T-cell (primary cell): Measurements from ENCODE around the gene ZNF3. TPM values are rescaled to one million over a fixed set of nuclear protein-coding genes. Genes with fewer than 3 reads are reported as not detected.

Experiments used
- total RNA-seq, 35 experiments: library from RNA in 6 of 35; stranded (reverse) in 6 of 35; fragments of 120-200 nt in 1 of 35; gene quantifications; one replicate each; pipeline versions ENCODE4 v1.2.1 to v1.2.4 and lab custom pipeline; 2013 to 2026

The ZNF3 gene
- total RNA-seq, 5 donors from 2014 or later (not counting 1 experiment from before 2014, with no cell fraction given) = 31.7 to 39.2 (median 35.4) TPM

Other genes starting within 250 kb of the ZNF3 start
- 1 to 10 TPM in 2 of 5 donors, under 1 TPM in 2, not detected in 1; 0.35 to 1.3 (median 1.0) TPM for gene OR2AE1, start 204.7 kb downstream of the ZNF3 start, total RNA-seq
- 10 to 100 TPM; 35.8 to 60.9 (median 55.9) TPM for gene TRIM4, start 162.2 kb downstream of the ZNF3 start, total RNA-seq
- under 1 TPM in 4 of 5 donors, not detected in 1; 0.38 to 0.58 (median 0.53) TPM for gene GJC3, start 152.1 kb downstream of the ZNF3 start, total RNA-seq
- gene AZGP1, start 105.7 kb downstream of the ZNF3 start, total RNA-seq = 1 to 10 TPM in 1 of 5 donors, under 1 TPM in 2, not detected in 2; 0.56 to 1.3 (median 0.89) TPM
- gene ZKSCAN1, start 66.1 kb downstream of the ZNF3 start, total RNA-seq = 10 to 100 TPM; 60.7 to 94.0 (median 86.8) TPM
- 1 to 10 TPM; 4.4 to 9.9 (median 9.3) TPM for gene ZSCAN21, start 31.9 kb downstream of the ZNF3 start, total RNA-seq
- 10 to 100 TPM; 67.1 to 71.1 (median 68.3) TPM for gene COPS6, start 7.2 kb upstream of the ZNF3 start, total RNA-seq
- 100 to 1,000 TPM in 4 of 5 donors, 10 to 100 TPM in 1; 95.2 to 181 (median 164) TPM for gene MCM7, start 19.7 kb upstream of the ZNF3 start, total RNA-seq
- 10 to 100 TPM in 3 of 5 donors, 1 to 10 TPM in 2; 5.5 to 18.7 (median 11.6) TPM for gene AP4M1, start 19.9 kb upstream of the ZNF3 start, total RNA-seq
- 10 to 100 TPM; 44.1 to 73.5 (median 61.3) TPM for gene TAF6, start 37.6 kb upstream of the ZNF3 start, total RNA-seq
- gene CNPY4, start 37.9 kb upstream of the ZNF3 start, total RNA-seq = 10 to 100 TPM; 23.9 to 90.0 (median 79.6) TPM
- 1 to 10 TPM; 3.2 to 8.6 (median 5.3) TPM for gene MBLAC1, start 45.2 kb upstream of the ZNF3 start, total RNA-seq
- gene LAMTOR4, start 67.2 kb upstream of the ZNF3 start, total RNA-seq = 100 to 1,000 TPM; 140 to 216 (median 187) TPM
- gene TRAPPC14, start 77.0 kb upstream of the ZNF3 start, total RNA-seq = 10 to 100 TPM; 52.0 to 97.2 (median 79.0) TPM
- 10 to 100 TPM; 10.5 to 29.7 (median 18.0) TPM for gene GAL3ST4, start 86.9 kb upstream of the ZNF3 start, total RNA-seq
- 10 to 100 TPM; 12.4 to 37.0 (median 26.3) TPM for gene GPC2, start 95.7 kb upstream of the ZNF3 start, total RNA-seq
- 1 to 10 TPM; 4.8 to 8.7 (median 7.3) TPM for gene STAG3, start 96.2 kb upstream of the ZNF3 start, total RNA-seq
- 10 to 100 TPM; 45.0 to 96.8 (median 78.0) TPM for gene PVRIG, start 138.2 kb upstream of the ZNF3 start, total RNA-seq
- not detected for gene SPDYE3, start 226.0 kb upstream of the ZNF3 start, total RNA-seq